Liver (tissue), 9 donors: Measurements from ENCODE around the gene ANKRD61. TPM values are rescaled to one million over a fixed set of nuclear protein-coding genes. Genes with fewer than 3 reads are reported as not detected.
"Not testable (repeated sequence)": the region's sequence is repeated elsewhere in the genome, so short reads cannot be mapped to it uniquely, and the experiment has no call there.

Experiments
- DNase-seq: peaks from one replicate; pipeline ENCODE4 v3.0.0-alpha.2; 2017; ENCODE audit warnings: low spot score
- H3K27ac ChIP-seq, 2 donors: one replicate each; pipeline ENCODE4 v1.7.0; 2013; ENCODE audit warnings: inconsistent platforms in 2 of 2, low read length in 2 of 2, control low read depth in 1 of 2, low read depth in 1 of 2, mild to moderate bottlenecking in 1 of 2
- H3K27me3 ChIP-seq, 4 donors: one replicate each; pipeline versions ENCODE4 v1.6.1 to v1.7.0; 2013; ENCODE audit warnings: low read length in 3 of 4, inconsistent platforms in 1 of 4, mild to moderate bottlenecking in 1 of 4, moderate library complexity in 1 of 4; ENCODE audit not compliant: control insufficient read depth in 4 of 4, insufficient read depth in 4 of 4
- H3K36me3 ChIP-seq, 4 donors: one replicate each; pipeline versions ENCODE4 v1.6.1 to v1.7.0; 2013; ENCODE audit warnings: low read length in 3 of 4, mild to moderate bottlenecking in 3 of 4, low read depth in 1 of 4, moderate library complexity in 1 of 4; ENCODE audit not compliant: control insufficient read depth in 4 of 4, insufficient read depth in 3 of 4
- H3K4me1 ChIP-seq, 4 donors: one replicate each; pipeline versions ENCODE4 v1.6.1 to v1.7.0; 2013; ENCODE audit warnings: low read length in 3 of 4, mild to moderate bottlenecking in 3 of 4, moderate library complexity in 1 of 4; ENCODE audit not compliant: control insufficient read depth in 4 of 4, insufficient read depth in 4 of 4
- H3K4me3 ChIP-seq, 3 donors: one replicate each; pipeline versions ENCODE4 v1.6.1 to v1.7.0; 2013; ENCODE audit warnings: low read length in 3 of 3, control low read depth in 1 of 3, low read depth in 1 of 3, mild to moderate bottlenecking in 1 of 3
- H3K9ac ChIP-seq, 2 donors: one replicate each; pipeline ENCODE4 v1.7.0; 2013; ENCODE audit warnings: low read length in 2 of 2, mild to moderate bottlenecking in 2 of 2, moderate library complexity in 2 of 2, control low read depth in 1 of 2, low read depth in 1 of 2
- H3K9me3 ChIP-seq, 4 donors: one replicate each; pipeline versions ENCODE4 v1.6.1 to v1.7.0; 2013; ENCODE audit warnings: low read length in 3 of 4; ENCODE audit not compliant: control insufficient read depth in 4 of 4
- ATF3 ChIP-seq: IDR thresholded peaks from 2 replicates; pipeline ENCODE4 v1.6.1; 2016; ENCODE audit warnings: antibody characterized with exemption
- CTCF ChIP-seq: fragments of 150-350 bp; IDR thresholded peaks from 2 replicates; pipeline ENCODE4 v1.5.1; 2017; ENCODE audit warnings: improper control_type of control experiment, low read depth, low read length; ENCODE audit not compliant: missing input control
- EGR1 ChIP-seq, 2 donors: IDR thresholded peaks; 2 replicates each; pipeline ENCODE4 v1.6.1; 2016 to 2018; ENCODE audit warnings: antibody characterized with exemption in 2 of 2, low read depth in 2 of 2
- FOXA1 ChIP-seq: IDR thresholded peaks from 2 replicates; pipeline ENCODE4 v1.6.1; 2016; ENCODE audit warnings: antibody characterized with exemption
- GABPA ChIP-seq, 2 donors: IDR thresholded peaks in 1 of 2; conservative IDR thresholded peaks in 1 of 2; 2 replicates each; pipeline ENCODE4 v1.6.1; 2016; ENCODE audit warnings: antibody characterized with exemption in 2 of 2, mild to moderate bottlenecking in 1 of 2, moderate library complexity in 1 of 2
- HNF4A ChIP-seq, 2 donors: conservative IDR thresholded peaks; 2 replicates each; pipeline ENCODE4 v1.6.1; 2016; ENCODE audit warnings: antibody characterized with exemption in 2 of 2, mild to moderate bottlenecking in 2 of 2
- HNF4G ChIP-seq: IDR thresholded peaks from 2 replicates; pipeline ENCODE4 v1.6.1; 2016; ENCODE audit warnings: antibody characterized with exemption
- JUND ChIP-seq, 2 donors: IDR thresholded peaks; 2 replicates each; pipeline ENCODE4 v1.6.1; 2016; ENCODE audit warnings: antibody characterized with exemption in 2 of 2
- MAX ChIP-seq: IDR thresholded peaks from 2 replicates; pipeline ENCODE4 v1.6.1; 2016; ENCODE audit warnings: antibody characterized with exemption
- NR2F2 ChIP-seq: IDR thresholded peaks from 2 replicates; pipeline ENCODE4 v1.6.1; 2016; ENCODE audit warnings: antibody characterized with exemption
- RAD21 ChIP-seq, 2 donors: IDR thresholded peaks; 2 replicates each; pipeline ENCODE4 v1.6.1; 2016; ENCODE audit warnings: antibody characterized with exemption in 2 of 2, mild to moderate bottlenecking in 2 of 2
- RXRA ChIP-seq, 2 donors: IDR thresholded peaks; 2 replicates each; pipeline ENCODE4 v1.6.1; 2017 to 2018; ENCODE audit warnings: antibody characterized with exemption in 2 of 2, mild to moderate bottlenecking in 1 of 2
- TAF1 ChIP-seq: conservative IDR thresholded peaks from 2 replicates; pipeline ENCODE4 v1.6.1; 2016; ENCODE audit warnings: antibody characterized with exemption, mild to moderate bottlenecking
- YY1 ChIP-seq: IDR thresholded peaks from 2 replicates; pipeline ENCODE4 v1.6.1; 2016; ENCODE audit warnings: antibody characterized with exemption, mild to moderate bottlenecking
- WGBS: extraction: QIAGEN DNeasy Blood & Tissue Kit; methylation state at CpG from one replicate; pipeline ENCODE4 v1.1.7; 2013; 5-methylcytosine and 5-hydroxymethylcytosine counted together
- polyA plus RNA-seq, 2 donors: library from polyadenylated mRNA; stranded (reverse) in 1 of 2; unstranded in 1 of 2; fragments of 200-250 nt in 1 of 2; fragments of >200 nt in 1 of 2; fragmentation: Nextera tagmentation in 1 of 2; extraction: Ambion mirVana in 1 of 2; gene quantifications; one replicate each; pipeline versions ENCODE4 v1.2.1 to v1.2.3, GENCODE V29; 2013 to 2015
- total RNA-seq, 2 donors: library from RNA; depleted of rRNA; stranded (reverse); fragments of >200 nt; gene quantifications; one replicate each; pipeline ENCODE4 v1.2.3, GENCODE V29; 2014
- donor health status: healthy.
- donor health status: healthy.
- donor health status: healthy.
- donor health status: healthy.
- donor health status: healthy.

The ANKRD61 gene
- total and polyA plus RNA-seq, 4 donors: 0.08 to 0.42 TPM; not detected in 2

GRCh38 chr7:6057316-6058129 is 26.3 kb downstream of the ANKRD61 start:
- H3K27ac ChIP-seq: no peak overlapping the region
- TF ChIP-seq EGR1 (IDR thresholded peaks at IDR 0.05; ENCODE audit: low read depth in 2 of 2): no peak
- no peak for TF ChIP-seq RAD21 (IDR thresholded peaks at IDR 0.05)
- TF ChIP-seq HNF4A (conservative IDR thresholded peaks at IDR 0.05): no peak
- no peak for TF ChIP-seq TAF1
- no peak for TF ChIP-seq HNF4G
- TF ChIP-seq YY1: no peak
- TF ChIP-seq NR2F2: no peak
- no peak for TF ChIP-seq JUND (IDR thresholded peaks at IDR 0.05)
- TF ChIP-seq CTCF: no peak
- 62% methylated on average over 14 of the region's 14 CpGs for WGBS
- H3K36me3 ChIP-seq: peaks cover 1 to 7% (median 6%) of the 10 kb centered on the region in 4 donors
- no peaks in the 10 kb centered on the region for H3K9me3 ChIP-seq
- H3K4me3 ChIP-seq: peak overlapping the region in 2 of 3 donors; percentile 81 to 100
- no peak for DNase-seq
- no peak overlapping the region for H3K9ac ChIP-seq
- peaks cover 4 to 18% (median 15%) of the 10 kb centered on the region in 4 donors for H3K4me1 ChIP-seq
- H3K27me3 ChIP-seq: no peaks in the 10 kb centered on the region

- H3K27me3 ChIP-seq, DNase-seq, H3K27ac ChIP-seq, H3K36me3 ChIP-seq, H3K9ac ChIP-seq, H3K4me3 ChIP-seq, H3K9me3 ChIP-seq: not testable (repeated sequence)
- WGBS: 95% methylated on average over 11 of the region's 11 CpGs
- peaks cover 4 to 18% (median 15%) of the 10 kb centered on the region in 4 donors for H3K4me1 ChIP-seq
Measured at GRCh38 chr7:6059941-6060340, 28.8 kb downstream of the ANKRD61 start.

- no peak overlapping the region for H3K4me3 ChIP-seq
- no peak overlapping the region for H3K9ac ChIP-seq
- no peak for TF ChIP-seq JUND (IDR thresholded peaks at IDR 0.05)
- TF ChIP-seq HNF4G: no peak
- TF ChIP-seq RXRA (IDR thresholded peaks at IDR 0.05): no peak
- no peak for TF ChIP-seq MAX
- no peak for TF ChIP-seq GABPA (IDR thresholded peaks at IDR 0.05 in 1 of 2, conservative IDR thresholded peaks at IDR 0.05 in 1 of 2)
- no peak for TF ChIP-seq CTCF
- TF ChIP-seq ATF3: no peak
- no peak for TF ChIP-seq RAD21 (IDR thresholded peaks at IDR 0.05)
- TF ChIP-seq HNF4A (conservative IDR thresholded peaks at IDR 0.05): no peak
- no peak for TF ChIP-seq FOXA1
- no peak for TF ChIP-seq YY1
- no peak for DNase-seq
- no peaks in the 10 kb centered on the region for H3K9me3 ChIP-seq
- H3K4me1 ChIP-seq: no peaks in the 10 kb centered on the region
- WGBS: 80% methylated on average over 3 of the region's 3 CpGs
- H3K27me3 ChIP-seq: no peaks in the 10 kb centered on the region
- no peak overlapping the region for H3K27ac ChIP-seq
- no peaks in the 10 kb centered on the region for H3K36me3 ChIP-seq
Measured at GRCh38 chr7:6071406-6071805, 40.2 kb downstream of the ANKRD61 start.
